Measurements from ENCODE around the gene IFNA13. TPM values are rescaled to one million over a fixed set of nuclear protein-coding genes. Genes with fewer than 3 reads are reported as not detected.

The IFNA13 gene
- total RNA-seq, 4 donors from 2014 or later, result not detected

GRCh38 chr9:21399956-21400355 is 32.1 kb upstream of the IFNA13 start:
- WGBS, result 28% methylated on average over 3 of the region's 3 CpGs
- H3K4me3 ChIP-seq, result no peak overlapping the region
- TF ChIP-seq CTCF (IDR thresholded peaks at IDR 0.05) (no peak), POLR2A (IDR thresholded peaks at IDR 0.05; ENCODE audit: low read depth) (no peak), EP300 (IDR thresholded peaks at IDR 0.05) (no peak)
- no peaks in the 10 kb centered on the region for H3K36me3 ChIP-seq
- intact Hi-C loops (cut with DNase I), result no loop called here
- no peaks in the 10 kb centered on the region for H3K9me3 ChIP-seq
- H3K27ac ChIP-seq (replicated peaks in 1 of 4), result no peak overlapping the region
- no peak for DNase-seq (ENCODE audit: extremely low spot score)
- H3K27me3 ChIP-seq, result peaks cover 0 to 52% (median 18%) of the 10 kb centered on the region in 4 donors
- peaks cover 8 to 21% (median 18%) of the 10 kb centered on the region in 4 donors for H3K4me1 ChIP-seq

DNA sequence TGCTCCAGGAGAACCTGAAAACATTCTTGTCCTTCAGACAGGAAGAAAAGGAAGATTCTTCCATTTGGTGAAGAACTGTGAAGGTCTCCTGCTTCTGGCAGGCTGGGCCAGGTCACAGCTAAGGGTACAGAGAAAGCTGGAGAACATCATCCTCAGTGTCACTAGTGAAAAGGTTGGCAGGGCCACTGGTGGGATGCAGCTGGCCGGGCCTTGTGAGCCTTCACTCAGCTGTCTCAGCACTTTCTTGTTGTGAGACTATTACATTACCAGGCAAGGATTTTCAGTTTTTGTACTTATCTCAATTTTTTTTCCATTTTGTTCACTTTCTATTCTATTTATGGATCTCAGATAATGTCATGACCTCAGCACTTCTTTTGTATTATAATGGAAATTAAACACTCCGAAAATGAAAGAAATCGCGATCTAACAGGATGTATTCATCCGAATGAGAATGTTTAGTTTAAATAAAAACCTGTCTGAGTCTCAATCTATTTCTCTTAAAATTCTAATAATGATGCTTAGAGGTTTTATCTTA is 31.2 kb upstream of the IFNA13 start:
- no peaks in the 10 kb centered on the region for H3K36me3 ChIP-seq
- H3K9me3 ChIP-seq, result no peaks in the 10 kb centered on the region
- no peak overlapping the region for H3K27ac ChIP-seq (replicated peaks in 1 of 4)
- DNase-seq (ENCODE audit: extremely low spot score), result no peak
- intact Hi-C loops (cut with DNase I), result no loop called here
- WGBS, result 83% methylated on average over 5 of the region's 5 CpGs
- no peak overlapping the region for H3K4me3 ChIP-seq
- peaks cover 8 to 21% (median 18%) of the 10 kb centered on the region in 4 donors for H3K4me1 ChIP-seq
- peaks cover 0 to 52% (median 18%) of the 10 kb centered on the region in 4 donors for H3K27me3 ChIP-seq
- no peak for TF ChIP-seq CTCF (IDR thresholded peaks at IDR 0.05)
- no peak for TF ChIP-seq EP300 (IDR thresholded peaks at IDR 0.05)
- TF ChIP-seq POLR2A (IDR thresholded peaks at IDR 0.05; ENCODE audit: low read depth), result no peak
- no peak for TF ChIP-seq POLR2AphosphoS5 (IDR thresholded peaks at IDR 0.05)

GRCh38 chr9:21395778-21396717 is 28.2 kb upstream of the IFNA13 start:
- H3K4me1 ChIP-seq, result peaks cover 0 to 8% (median 6%) of the 10 kb centered on the region in 4 donors
- H3K27me3 ChIP-seq, result peaks cover 0 to 56% (median 3%) of the 10 kb centered on the region in 4 donors
- WGBS, result 9% methylated on average over 31 of the region's 40 CpGs
- no peak for DNase-seq (ENCODE audit: extremely low spot score)
- H3K27ac ChIP-seq (replicated peaks in 1 of 4), result no peak overlapping the region
- no peak for TF ChIP-seq POLR2A (IDR thresholded peaks at IDR 0.05; ENCODE audit: low read depth)
- peak; percentile 52 to 83 (median 70) for TF ChIP-seq CTCF (IDR thresholded peaks at IDR 0.05)
- no peaks in the 10 kb centered on the region for H3K9me3 ChIP-seq
- peak overlapping the region; percentile 54 to 65 (median 56) for H3K4me3 ChIP-seq
- intact Hi-C loops (cut with DNase I), result loop anchor here (2.0 kb wide), 1 partner anchor 79 kb away; no protein-coding TSS in a partner anchor
- H3K36me3 ChIP-seq, result no peaks in the 10 kb centered on the region

- H3K27ac ChIP-seq (replicated peaks in 1 of 4), result no peak overlapping the region
- WGBS, result 85% methylated on average over 6 of the region's 6 CpGs
- H3K4me1 ChIP-seq, result peaks cover 0 to 8% (median 6%) of the 10 kb centered on the region in 4 donors
- DNase-seq (ENCODE audit: extremely low spot score), result no peak
- H3K4me3 ChIP-seq, result no peak overlapping the region
- intact Hi-C loops (cut with DNase I), result loop anchor here (5.0 kb wide), 1 partner anchor 60 kb away; no protein-coding TSS in a partner anchor
- TF ChIP-seq POLR2AphosphoS5 (IDR thresholded peaks at IDR 0.05) (no peak), CTCF (IDR thresholded peaks at IDR 0.05) (peak in 1 of 3 experiments; percentile 25), POLR2A (IDR thresholded peaks at IDR 0.05; ENCODE audit: low read depth) (no peak)
- H3K36me3 ChIP-seq, result no peaks in the 10 kb centered on the region
- peaks cover 0 to 50% (median 0%) of the 10 kb centered on the region in 4 donors for H3K27me3 ChIP-seq
- no peaks in the 10 kb centered on the region for H3K9me3 ChIP-seq
Measured at GRCh38 chr9:21392270-21392669, 24.4 kb upstream of the IFNA13 start.

All from esophagus muscularis mucosa (tissue), 4 donors.